HG03039 (cell line): Measurements from ENCODE around the gene CACTIN.
"Not testable (repeated sequence)": the region's sequence is repeated elsewhere in the genome, so short reads cannot be mapped to it uniquely, and the experiment has no call there.

Experiments
- ATAC-seq: cut with Tn5 transposase; IDR thresholded peaks from one replicate; pipeline ENCODE4 v1.9.1; 2021; ENCODE audit warnings: mild to moderate bottlenecking, moderate library complexity; ENCODE audit not compliant: unreplicated experiment

CACTIN gene

DNA sequence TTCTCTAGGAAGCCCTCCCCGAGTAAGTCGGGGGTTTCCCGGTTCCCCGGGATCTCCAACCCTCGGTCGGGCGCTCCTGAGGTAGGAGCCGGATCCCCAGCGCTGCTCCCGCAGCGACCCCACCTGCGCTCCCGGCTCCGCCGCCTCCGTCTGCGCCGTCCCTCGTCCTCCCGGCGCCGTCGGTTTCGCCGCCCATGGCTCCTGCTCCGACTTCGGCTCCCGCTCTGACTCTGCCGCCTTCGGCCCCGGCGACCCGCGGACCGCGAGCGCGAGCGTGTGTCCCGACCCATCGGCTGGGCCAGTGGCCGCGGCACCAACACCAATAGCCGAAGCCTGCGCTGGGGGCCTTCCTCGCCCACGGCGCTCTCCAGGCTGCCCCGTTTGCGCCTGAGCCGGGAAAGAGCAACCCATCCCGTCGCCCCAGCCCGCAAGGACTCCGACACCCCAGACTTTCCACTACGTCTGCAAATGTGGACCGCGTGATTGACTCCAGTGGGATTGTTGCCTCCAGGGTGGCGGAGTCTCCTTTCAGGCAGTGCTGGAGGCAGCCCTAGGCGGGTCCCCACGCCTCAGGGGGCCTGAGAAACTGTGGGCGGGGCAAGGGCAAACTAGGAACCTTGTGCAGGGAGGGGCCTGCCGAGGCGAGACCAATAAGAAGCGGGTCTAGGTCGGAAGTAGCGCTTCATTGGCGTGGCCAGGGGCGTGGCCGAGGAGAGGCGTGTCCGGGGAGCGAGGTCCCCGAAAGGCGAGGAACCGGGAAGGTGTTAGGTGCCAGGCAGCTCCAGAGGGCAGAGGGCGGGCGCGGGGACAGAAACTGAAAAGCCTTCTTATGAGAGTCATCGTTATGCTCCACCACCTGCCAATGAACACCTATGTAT lies at the start of gene CACTIN:
Gene CACTIN, minus strand, starts transcription at position 318 of the 878 bp plus-strand sequence. Its CDS starts 28 bp downstream, at position 290.
- peak; percentile 86 for ATAC-seq

- no peak for ATAC-seq
Measured at GRCh38 chr19:3674784-3675543, 48.4 kb upstream of the CACTIN start.

- no peak for ATAC-seq
Measured at GRCh38 chr19:3673506-3674439, 47.2 kb upstream of the CACTIN start.

- ATAC-seq = no peak
Measured at GRCh38 chr19:3672993-3673392, 46.4 kb upstream of the CACTIN start.

- ATAC-seq = no peak
Measured at GRCh38 chr19:3672575-3672948, 46.0 kb upstream of the CACTIN start.

- ATAC-seq = no peak
Measured at GRCh38 chr19:3671680-3672574, 45.3 kb upstream of the CACTIN start.

GRCh38 chr19:3670796-3671679 lies 44.4 kb upstream of the CACTIN start:
- no peak for ATAC-seq

DNA sequence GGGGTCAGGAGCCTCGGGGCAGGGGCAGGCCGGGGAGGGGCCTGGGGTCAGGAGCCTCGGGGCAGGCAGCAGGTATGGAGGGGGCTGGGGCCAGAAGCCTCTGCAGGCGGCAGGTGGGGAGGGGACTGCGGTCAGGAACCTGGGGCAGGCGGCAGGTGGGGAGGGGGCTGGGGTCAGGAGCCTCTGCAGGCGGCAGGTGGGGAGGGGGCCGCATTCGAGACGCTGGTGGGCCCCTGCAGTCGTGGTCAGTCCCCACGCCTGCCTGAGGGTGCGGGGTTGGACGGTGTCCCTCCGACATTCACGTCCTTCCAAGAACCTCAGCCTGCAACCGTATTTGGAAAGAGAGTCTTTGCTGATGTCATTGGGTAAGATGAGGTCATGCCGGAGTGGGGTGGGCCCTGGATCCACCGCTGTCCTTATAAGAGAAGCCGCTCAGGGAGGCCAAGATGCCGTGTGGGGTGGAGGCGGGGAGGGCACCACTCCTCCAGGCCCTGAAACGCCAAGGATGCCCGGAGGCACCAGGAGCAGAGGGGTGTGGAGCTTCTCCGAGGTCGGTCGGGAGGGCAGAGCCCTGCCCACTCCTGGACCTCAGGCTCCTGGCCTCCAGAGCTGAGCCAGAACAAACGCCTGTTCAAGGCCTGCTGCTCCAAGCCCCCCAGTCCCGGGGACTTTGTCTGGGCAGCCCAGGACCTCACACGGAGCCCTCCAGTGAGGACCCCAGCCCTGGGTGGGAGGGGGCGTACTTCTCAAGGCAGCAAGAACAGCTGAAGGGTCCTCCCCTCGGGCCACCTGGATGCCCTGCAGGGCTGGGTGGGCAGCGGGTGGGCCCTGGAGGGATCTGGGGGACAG lies 43.6 kb upstream of the CACTIN start:
- ATAC-seq = no peak

GRCh38 chr19:3669082-3669946 lies 42.7 kb upstream of the CACTIN start:
- ATAC-seq = no peak

DNA sequence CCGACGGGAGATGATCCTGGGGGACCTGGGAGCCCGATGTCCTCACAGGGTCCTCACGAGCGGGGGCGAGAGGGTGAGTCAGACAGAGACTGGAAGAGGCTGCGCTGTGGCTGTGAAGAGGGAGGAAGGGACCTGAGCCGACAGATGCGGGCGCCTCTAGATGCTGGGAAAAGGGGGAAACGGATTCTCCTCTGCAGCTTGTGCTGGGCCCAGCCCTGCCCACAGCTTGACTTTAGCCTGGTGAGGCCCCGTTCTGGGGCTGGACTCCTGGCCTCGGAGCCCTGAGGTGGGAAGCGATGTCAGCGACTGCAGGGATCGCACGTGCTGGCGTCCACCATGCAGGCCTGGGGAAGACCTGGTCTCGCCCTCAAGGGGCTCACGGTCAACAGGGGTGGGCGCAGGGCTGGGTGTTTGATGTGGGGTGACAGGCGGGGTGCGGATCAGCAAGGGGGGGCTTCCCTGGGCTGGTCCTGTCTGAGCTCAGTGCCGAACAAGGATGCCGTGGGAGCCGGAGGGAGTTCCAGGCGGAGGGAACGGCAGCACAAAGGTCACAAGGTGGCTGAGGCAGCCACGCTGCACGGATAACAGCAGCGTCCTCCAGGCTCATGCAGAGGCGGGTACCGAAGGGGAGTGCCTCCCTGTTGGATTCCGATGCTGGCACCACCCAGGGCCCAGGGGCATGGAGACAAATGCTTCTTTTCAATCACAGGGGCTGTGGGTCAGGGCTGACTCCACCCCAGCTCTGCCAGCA lies 41.9 kb upstream of the CACTIN start:
- ATAC-seq = no peak

DNA sequence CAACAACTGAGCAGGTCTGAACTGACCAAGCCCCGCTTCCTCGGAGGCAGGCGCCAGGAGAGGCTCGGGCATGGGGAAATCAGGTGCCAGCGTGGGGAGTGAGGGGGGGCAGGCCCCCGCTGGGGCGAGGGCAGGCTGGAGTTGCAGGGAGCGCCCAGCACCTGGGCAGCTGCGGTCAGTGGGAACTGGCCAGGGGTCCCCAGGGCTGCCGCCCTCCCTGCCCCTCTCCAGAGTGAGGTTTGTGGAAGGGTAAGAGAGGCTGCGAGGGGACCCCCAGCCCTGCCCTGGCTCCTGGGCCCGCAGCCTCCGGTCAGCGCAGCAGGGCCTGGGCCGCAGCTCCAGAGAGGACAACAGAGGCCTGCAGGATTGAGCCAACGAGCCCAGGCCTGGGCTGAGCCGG lies 41.2 kb upstream of the CACTIN start:
- ATAC-seq = no peak

DNA sequence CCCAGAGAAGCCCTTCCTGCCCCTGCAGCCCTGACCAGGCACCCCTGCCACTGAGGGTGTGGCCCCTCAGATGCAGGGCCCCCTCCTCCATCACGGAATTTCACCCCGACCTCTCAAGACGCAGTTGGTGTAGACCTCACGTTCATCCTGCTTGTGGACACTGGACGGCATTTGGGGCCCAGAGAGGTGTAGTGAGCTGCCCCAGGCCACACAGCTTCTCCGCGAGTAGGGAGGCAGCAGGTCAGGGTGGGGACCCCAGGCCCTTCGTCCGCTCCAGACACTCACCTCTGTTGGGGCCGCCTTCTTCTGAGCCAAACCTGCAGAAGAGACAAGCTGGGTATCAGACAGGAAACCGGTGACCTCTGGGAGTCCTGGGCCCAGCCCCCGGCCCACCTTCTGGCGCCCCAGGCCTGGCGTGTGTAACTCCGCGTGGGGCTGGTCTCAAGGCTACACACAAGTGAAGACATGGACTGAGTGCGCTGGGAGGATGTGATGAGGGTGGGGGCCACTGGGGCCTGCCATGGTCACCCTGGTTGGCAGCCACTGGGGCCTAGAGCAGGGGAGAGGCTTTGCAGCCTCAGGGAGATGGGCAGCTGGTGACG lies 40.5 kb upstream of the CACTIN start:
- ATAC-seq = no peak

GRCh38 chr19:3666545-3666856 lies 39.9 kb upstream of the CACTIN start:
- not testable (repeated sequence) for ATAC-seq

DNA sequence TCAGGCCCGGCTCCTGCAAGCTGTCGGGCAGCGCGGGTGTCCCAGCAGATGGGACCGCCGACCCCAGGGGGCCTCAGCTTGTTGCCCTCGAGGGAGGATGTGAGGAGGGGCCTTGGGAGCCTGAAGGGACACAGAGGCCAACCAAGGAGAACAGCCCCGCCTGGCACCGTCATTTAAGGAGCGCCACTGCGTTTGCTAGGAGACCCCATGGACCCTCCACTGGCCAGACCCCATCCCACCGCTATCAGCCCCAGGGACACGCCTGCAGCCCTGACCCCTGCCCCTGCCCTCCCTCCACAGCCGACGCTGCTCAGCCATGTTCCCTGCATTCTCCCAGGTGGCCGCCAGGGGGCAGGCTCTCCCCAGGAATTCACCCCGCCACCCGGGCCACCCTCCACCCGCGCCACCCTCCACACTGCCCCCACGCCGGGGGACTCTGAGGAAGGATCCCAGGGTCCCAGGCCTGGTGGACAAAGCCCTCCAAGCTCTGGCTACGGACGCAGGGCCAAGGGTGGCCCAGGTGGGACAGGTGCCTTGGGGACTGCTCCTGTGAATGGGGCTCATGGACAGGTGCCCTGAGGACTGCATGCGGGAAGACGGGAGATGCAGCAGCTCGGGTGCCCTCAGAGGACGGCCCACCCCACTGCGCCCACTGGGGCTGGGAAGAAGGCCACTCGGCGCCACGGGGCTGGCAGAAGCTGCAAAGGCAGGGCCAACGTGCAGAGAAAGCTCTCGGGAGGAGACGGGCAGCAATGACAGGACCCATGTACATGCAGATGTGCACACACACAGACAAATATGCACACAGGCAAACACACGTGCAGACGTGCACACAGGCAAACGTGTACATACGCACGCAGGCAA lies 39.3 kb upstream of the CACTIN start:
- ATAC-seq = no peak
